Panc1 (cell line): Measurements from ENCODE around the gene FSHR. TPM values are rescaled to one million over a fixed set of nuclear protein-coding genes. Genes with fewer than 3 reads are reported as not detected.

Experiments
- ATAC-seq: fragments of 200-7000 bp; cut with Tn5 transposase; 2 replicates; pipeline ENCODE4 v1.9.1; 2020; ENCODE audit warnings: mild to moderate bottlenecking, moderate library complexity
- BruUV-seq: library from RNA; stranded (reverse); fragments of 400-500 nt; replicated peaks from 2 replicates; lab custom pipeline; 2021; lab: Mats Ljungman, UMichigan
- CTCF ChIA-PET: fragments of 300-600 bp; sonication (Branson Sonifier 250); formaldehyde crosslinking; loops from one replicate; lab custom pipeline; 2022; ENCODE audit warnings: antibody characterized with exemption; lab: Charles Lee
- POLR2A ChIA-PET: fragments of 300-600 bp; sonication (Branson Sonifier 250); formaldehyde crosslinking; loops from one replicate; lab custom pipeline; 2022; ENCODE audit warnings: antibody characterized with exemption; lab: Charles Lee
- DNase-seq: peaks from one replicate; pipeline ENCODE4 v3.0.0-alpha.2; 2010; ENCODE audit warnings: low read depth, low spot score
- H3K27ac ChIP-seq: 2 replicates; pipeline ENCODE4 v1.5.1; 2011; ENCODE audit warnings: mild to moderate bottlenecking, low read length, inconsistent platforms
- H3K27me3 ChIP-seq: fragments of 200-500 bp; sonication (Bioruptor generic); 2 replicates; pipeline ENCODE4 v1.6.0; 2014; ENCODE audit warnings: low read length, inconsistent platforms; ENCODE audit not compliant: control insufficient read depth, insufficient read depth
- H3K36me3 ChIP-seq: fragments of 200-500 bp; sonication (Bioruptor generic); 2 replicates; pipeline ENCODE4 v1.5.1; 2014; ENCODE audit warnings: inconsistent platforms, mild to moderate bottlenecking, low read length, moderate library complexity; ENCODE audit not compliant: control insufficient read depth, insufficient read depth
- H3K4me1 ChIP-seq: 2 replicates; pipeline ENCODE4 v1.5.1; 2011; ENCODE audit warnings: inconsistent platforms, mild to moderate bottlenecking, low read length, moderate library complexity; ENCODE audit not compliant: control insufficient read depth, insufficient read depth
- H3K4me3 ChIP-seq, 2 experiments: 2 replicates each; pipeline ENCODE4 v1.5.1; 2011 to 2012; ENCODE audit warnings: low read depth in 2 of 2, low read length in 2 of 2, mild to moderate bottlenecking in 2 of 2, inconsistent platforms in 1 of 2, moderate library complexity in 1 of 2
- H3K9me3 ChIP-seq: fragments of 200-500 bp; sonication (Bioruptor generic); 2 replicates; pipeline ENCODE4 v1.5.1; 2014; ENCODE audit warnings: low read depth, mild to moderate bottlenecking, inconsistent platforms, low read length, moderate library complexity; ENCODE audit not compliant: control insufficient read depth, insufficient read depth
- POLR2AphosphoS5 ChIP-seq: IDR thresholded peaks from 2 replicates; pipeline ENCODE4 v1.6.1; 2012; ENCODE audit warnings: mild to moderate bottlenecking, low read depth, low read length, moderate library complexity
- SIN3A ChIP-seq: IDR thresholded peaks from 2 replicates; pipeline ENCODE4 v1.6.1; 2012; ENCODE audit warnings: low read depth, mild to moderate bottlenecking, low read length, moderate library complexity, borderline replicate concordance; ENCODE audit not compliant: insufficient read depth
- TCF7L2 ChIP-seq: IDR thresholded peaks from 2 replicates; pipeline ENCODE4 v1.6.1; 2011; ENCODE audit warnings: mild to moderate bottlenecking, low read depth, low read length, inconsistent platforms
- in situ Hi-C: cut with HindIII; loops from 2 replicates; pipeline ENCODE4 v1.10.0; 2016; ENCODE audit warnings: low sequenced_read_pairs, low pct_unique_long_range_greater_than_20kb
- intact Hi-C: fragments of 100-400 bp; cut with micrococcal nuclease; formaldehyde crosslinking; loops from one replicate; pipeline ENCODE4 v1.10.0; 2022; ENCODE audit not compliant: unreplicated experiment
- total RNA-seq: library from RNA; stranded (reverse); gene quantifications from one replicate; pipeline ENCODE4 v1.2.1, GENCODE V29; 2021; ENCODE audit not compliant: unreplicated experiment
- TF ChIP-seq, protein P1 (sequence below): fragments of 450-650 bp; IDR thresholded peaks from 2 replicates; pipeline ENCODE4 v1.5.1; 2017; ENCODE audit warnings: mild to moderate bottlenecking
- TF ChIP-seq, protein P2 (sequence below), 2 experiments: IDR thresholded peaks; 2 replicates each; pipeline ENCODE4 v1.6.1; 2011 to 2012; ENCODE audit warnings: low read depth in 2 of 2, control low read depth in 1 of 2, low read length in 1 of 2, mild to moderate bottlenecking in 1 of 2, moderate library complexity in 1 of 2; ENCODE audit not compliant: insufficient read depth in 1 of 2

The FSHR gene
- total RNA-seq, 1 experiment from 2014 or later = not detected

DNA sequence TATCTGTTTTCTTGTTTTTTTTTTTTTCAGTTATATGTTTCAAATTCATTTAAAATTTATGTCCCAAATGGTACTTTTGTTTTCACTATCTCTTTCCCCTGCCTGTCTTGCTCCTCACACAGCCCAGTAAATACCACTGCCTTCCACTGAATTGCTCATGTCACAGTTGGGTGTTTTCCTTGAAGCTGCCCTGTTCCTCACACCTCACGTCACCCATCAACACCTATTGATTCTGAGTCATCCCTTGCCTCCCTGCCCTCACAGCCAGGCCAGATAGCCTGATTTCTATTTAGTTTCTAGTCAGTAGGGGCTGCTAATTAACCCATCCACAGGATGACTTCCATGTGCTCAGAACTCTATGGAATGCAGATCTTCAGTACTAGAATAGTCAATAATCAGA is 25.3 kb downstream of the FSHR start:
- H3K27me3 ChIP-seq = no peaks in the 10 kb centered on the region
- no peak for DNase-seq
- TF ChIP-seq, protein P1, sequence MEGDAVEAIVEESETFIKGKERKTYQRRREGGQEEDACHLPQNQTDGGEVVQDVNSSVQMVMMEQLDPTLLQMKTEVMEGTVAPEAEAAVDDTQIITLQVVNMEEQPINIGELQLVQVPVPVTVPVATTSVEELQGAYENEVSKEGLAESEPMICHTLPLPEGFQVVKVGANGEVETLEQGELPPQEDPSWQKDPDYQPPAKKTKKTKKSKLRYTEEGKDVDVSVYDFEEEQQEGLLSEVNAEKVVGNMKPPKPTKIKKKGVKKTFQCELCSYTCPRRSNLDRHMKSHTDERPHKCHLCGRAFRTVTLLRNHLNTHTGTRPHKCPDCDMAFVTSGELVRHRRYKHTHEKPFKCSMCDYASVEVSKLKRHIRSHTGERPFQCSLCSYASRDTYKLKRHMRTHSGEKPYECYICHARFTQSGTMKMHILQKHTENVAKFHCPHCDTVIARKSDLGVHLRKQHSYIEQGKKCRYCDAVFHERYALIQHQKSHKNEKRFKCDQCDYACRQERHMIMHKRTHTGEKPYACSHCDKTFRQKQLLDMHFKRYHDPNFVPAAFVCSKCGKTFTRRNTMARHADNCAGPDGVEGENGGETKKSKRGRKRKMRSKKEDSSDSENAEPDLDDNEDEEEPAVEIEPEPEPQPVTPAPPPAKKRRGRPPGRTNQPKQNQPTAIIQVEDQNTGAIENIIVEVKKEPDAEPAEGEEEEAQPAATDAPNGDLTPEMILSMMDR = no peak
- TF ChIP-seq POLR2AphosphoS5 (no peak), SIN3A (no peak), TCF7L2 (no peak)
- TF ChIP-seq, protein P2, sequence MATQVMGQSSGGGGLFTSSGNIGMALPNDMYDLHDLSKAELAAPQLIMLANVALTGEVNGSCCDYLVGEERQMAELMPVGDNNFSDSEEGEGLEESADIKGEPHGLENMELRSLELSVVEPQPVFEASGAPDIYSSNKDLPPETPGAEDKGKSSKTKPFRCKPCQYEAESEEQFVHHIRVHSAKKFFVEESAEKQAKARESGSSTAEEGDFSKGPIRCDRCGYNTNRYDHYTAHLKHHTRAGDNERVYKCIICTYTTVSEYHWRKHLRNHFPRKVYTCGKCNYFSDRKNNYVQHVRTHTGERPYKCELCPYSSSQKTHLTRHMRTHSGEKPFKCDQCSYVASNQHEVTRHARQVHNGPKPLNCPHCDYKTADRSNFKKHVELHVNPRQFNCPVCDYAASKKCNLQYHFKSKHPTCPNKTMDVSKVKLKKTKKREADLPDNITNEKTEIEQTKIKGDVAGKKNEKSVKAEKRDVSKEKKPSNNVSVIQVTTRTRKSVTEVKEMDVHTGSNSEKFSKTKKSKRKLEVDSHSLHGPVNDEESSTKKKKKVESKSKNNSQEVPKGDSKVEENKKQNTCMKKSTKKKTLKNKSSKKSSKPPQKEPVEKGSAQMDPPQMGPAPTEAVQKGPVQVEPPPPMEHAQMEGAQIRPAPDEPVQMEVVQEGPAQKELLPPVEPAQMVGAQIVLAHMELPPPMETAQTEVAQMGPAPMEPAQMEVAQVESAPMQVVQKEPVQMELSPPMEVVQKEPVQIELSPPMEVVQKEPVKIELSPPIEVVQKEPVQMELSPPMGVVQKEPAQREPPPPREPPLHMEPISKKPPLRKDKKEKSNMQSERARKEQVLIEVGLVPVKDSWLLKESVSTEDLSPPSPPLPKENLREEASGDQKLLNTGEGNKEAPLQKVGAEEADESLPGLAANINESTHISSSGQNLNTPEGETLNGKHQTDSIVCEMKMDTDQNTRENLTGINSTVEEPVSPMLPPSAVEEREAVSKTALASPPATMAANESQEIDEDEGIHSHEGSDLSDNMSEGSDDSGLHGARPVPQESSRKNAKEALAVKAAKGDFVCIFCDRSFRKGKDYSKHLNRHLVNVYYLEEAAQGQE (IDR thresholded peaks at IDR 0.05; ENCODE audit: insufficient read depth in 1 of 2, low read depth in 2 of 2, low read length in 1 of 2) = no peak
- H3K4me1 ChIP-seq = no peaks in the 10 kb centered on the region
- H3K27ac ChIP-seq = no peak overlapping the region
- ChIA-PET CTCF (no interaction called here), POLR2A (no interaction called here)
- ATAC-seq = no peak
- no peak overlapping the region for H3K4me3 ChIP-seq
- in situ Hi-C loops (no loop called here), intact Hi-C loops (no loop called here)
- no peaks in the 10 kb centered on the region for H3K9me3 ChIP-seq
- no TSS peak for BruUV-seq
- no peaks in the 10 kb centered on the region for H3K36me3 ChIP-seq

GRCh38 chr2:49123600-49123999 is 30.7 kb downstream of the FSHR start:
- no peak overlapping the region for H3K27ac ChIP-seq
- ATAC-seq (no peak), DNase-seq (no peak)
- intact Hi-C loops = no loop called here
- in situ Hi-C loops = no loop called here
- H3K36me3 ChIP-seq = no peaks in the 10 kb centered on the region
- POLR2A ChIA-PET = no interaction called here
- no TSS peak for BruUV-seq
- no peaks in the 10 kb centered on the region for H3K4me1 ChIP-seq
- H3K27me3 ChIP-seq = no peaks in the 10 kb centered on the region
- TF ChIP-seq SIN3A = no peak
- TF ChIP-seq, protein P2 (IDR thresholded peaks at IDR 0.05; ENCODE audit: insufficient read depth in 1 of 2, low read depth in 2 of 2, low read length in 1 of 2) = no peak
- TF ChIP-seq TCF7L2 = no peak
- TF ChIP-seq POLR2AphosphoS5 = no peak
- TF ChIP-seq, protein P1 = no peak
- CTCF ChIA-PET = no interaction called here
- no peak overlapping the region for H3K4me3 ChIP-seq
- H3K9me3 ChIP-seq = no peaks in the 10 kb centered on the region
